ENCODE results near the gene HACD1.

Gene HACD1

DNA sequence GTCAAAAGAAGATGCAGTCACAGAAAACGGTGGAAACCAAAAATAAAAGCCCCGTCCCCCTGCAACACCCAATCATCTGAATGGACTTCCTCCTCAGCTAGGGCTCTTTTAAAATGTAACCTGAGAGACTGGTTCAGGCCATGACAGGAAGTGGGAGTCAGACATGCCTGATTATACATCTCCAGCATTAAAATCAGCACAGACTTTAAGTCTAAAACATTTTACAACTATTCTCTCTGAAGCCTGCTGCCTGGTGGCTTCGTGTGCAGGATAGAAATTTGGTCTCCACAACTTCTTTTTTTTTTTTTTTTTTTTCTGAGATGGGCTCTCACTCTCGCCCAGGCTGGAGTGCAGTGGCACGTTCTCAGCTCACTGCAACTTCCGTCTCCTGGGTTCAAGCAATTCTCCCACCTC lies 30.3 kb downstream of the HACD1 start:
- TF ChIP-seq, protein P1, sequence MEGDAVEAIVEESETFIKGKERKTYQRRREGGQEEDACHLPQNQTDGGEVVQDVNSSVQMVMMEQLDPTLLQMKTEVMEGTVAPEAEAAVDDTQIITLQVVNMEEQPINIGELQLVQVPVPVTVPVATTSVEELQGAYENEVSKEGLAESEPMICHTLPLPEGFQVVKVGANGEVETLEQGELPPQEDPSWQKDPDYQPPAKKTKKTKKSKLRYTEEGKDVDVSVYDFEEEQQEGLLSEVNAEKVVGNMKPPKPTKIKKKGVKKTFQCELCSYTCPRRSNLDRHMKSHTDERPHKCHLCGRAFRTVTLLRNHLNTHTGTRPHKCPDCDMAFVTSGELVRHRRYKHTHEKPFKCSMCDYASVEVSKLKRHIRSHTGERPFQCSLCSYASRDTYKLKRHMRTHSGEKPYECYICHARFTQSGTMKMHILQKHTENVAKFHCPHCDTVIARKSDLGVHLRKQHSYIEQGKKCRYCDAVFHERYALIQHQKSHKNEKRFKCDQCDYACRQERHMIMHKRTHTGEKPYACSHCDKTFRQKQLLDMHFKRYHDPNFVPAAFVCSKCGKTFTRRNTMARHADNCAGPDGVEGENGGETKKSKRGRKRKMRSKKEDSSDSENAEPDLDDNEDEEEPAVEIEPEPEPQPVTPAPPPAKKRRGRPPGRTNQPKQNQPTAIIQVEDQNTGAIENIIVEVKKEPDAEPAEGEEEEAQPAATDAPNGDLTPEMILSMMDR (IDR thresholded peaks at IDR 0.05; ENCODE audit: control insufficient read depth, extremely low read depth, insufficient read depth): no peak
- DNase-seq (ENCODE audit: low read depth): no peak
- H3K4me3 ChIP-seq (ENCODE audit: low read depth, low read length): no peak overlapping the region

DNA sequence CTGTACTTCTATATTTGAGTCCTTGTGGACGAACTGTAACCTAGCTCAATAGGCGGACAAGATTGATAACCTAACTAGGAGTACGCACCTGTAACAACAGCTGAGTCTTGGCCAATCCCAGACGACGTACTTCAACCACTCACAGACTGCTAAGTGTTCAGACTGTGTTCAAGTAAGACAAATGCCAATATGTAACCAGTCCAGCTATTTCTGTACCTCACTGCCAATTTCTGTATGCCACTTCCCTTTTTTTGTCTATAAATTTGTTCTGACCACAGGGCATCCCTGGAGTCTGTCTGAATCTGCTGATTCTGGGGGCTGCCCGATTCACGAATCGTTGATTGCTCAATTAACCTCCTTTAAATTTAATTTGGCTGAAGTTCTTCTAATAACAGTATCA lies 32.2 kb downstream of the HACD1 start:
- TF ChIP-seq, protein P1 (IDR thresholded peaks at IDR 0.05; ENCODE audit: control insufficient read depth, extremely low read depth, insufficient read depth): no peak
- no peak overlapping the region for H3K4me3 ChIP-seq (ENCODE audit: low read depth, low read length)
- no peak for DNase-seq (ENCODE audit: low read depth)

DNA sequence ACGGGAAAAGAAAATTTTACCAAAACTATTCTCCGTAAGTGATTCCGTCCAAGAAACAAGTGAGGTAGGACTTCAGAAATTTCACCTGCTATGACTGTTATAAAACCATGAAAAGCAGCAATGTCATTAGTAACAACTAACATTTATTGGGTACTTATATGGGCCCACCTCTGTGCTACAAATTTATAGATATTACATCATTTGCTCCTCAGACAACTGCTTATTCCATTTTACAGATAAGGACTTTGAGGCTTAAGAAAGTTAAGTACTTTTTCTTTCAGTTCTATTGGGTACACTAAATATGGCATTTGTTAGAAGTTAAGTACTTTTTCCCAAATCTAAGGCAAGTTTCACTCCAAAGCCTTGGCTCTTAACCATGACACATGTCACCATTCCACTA lies 36.3 kb downstream of the HACD1 start:
- no peak overlapping the region for H3K4me3 ChIP-seq (ENCODE audit: low read depth, low read length)
- TF ChIP-seq, protein P1 (IDR thresholded peaks at IDR 0.05; ENCODE audit: control insufficient read depth, extremely low read depth, insufficient read depth): no peak
- DNase-seq (ENCODE audit: low read depth): no peak

DNA sequence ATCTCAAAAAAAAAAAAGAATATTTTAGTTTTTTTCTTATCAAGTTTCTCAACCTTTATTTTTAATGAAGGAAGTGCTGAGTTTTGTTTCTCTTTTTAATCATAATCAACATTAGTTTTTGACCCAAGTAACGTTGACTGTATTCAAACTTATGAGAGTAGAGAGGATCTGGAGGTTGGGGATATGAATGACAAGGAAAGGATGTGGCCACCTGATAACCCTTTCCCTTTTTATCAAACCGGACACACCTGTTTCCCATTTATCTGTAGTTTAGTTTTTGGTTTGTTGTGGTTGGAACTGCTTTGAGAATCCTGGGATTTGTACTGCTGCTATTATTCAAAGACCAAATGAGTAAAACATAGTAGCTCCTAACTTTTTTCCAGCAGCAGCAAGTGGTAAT lies 38.6 kb downstream of the HACD1 start:
- TF ChIP-seq, protein P1 (IDR thresholded peaks at IDR 0.05; ENCODE audit: control insufficient read depth, extremely low read depth, insufficient read depth): no peak
- no peak for DNase-seq (ENCODE audit: low read depth)
- no peak overlapping the region for H3K4me3 ChIP-seq (ENCODE audit: low read depth, low read length)

DNA sequence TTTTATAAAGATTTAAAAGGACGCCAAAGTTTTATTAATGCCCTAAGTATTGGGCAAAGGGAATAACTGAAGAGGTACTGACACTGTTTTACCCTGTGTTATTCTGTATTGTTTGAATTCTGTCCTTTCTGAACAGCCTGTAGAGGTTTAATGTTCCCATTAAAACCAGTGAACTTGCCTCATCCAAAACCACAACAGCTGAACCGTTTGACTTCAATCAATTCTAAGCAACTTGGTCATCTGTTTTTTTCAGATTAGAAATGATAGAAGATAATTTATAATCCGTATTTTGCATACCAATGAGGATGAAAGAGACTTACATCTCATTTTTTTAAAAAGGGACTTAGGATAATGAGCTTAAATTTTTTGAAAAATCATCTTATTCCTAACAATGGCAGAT lies 40.4 kb downstream of the HACD1 start:
- no peak for DNase-seq (ENCODE audit: low read depth)
- TF ChIP-seq, protein P1 (IDR thresholded peaks at IDR 0.05; ENCODE audit: control insufficient read depth, extremely low read depth, insufficient read depth): no peak
- no peak overlapping the region for H3K4me3 ChIP-seq (ENCODE audit: low read depth, low read length)

DNA sequence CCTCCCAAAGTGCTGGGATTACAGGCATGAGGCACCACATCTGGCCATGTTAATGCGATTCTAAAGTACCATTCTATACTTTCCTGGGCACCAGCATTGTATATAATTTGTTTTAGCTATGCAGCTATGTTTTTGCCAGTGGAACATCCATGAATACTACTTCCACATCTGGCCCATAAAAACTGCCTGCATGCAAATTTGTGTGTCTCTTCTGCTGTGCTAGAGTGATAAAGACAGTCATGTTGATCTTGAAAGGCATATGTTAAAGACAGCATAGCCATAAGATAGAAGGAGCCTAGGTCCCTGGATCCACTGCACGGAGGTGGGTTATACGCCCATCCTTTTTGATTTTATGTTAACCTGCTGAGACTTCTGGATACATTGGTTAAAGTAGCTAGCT lies 52.3 kb downstream of the HACD1 start:
- no peak for DNase-seq (ENCODE audit: low read depth)

DNA sequence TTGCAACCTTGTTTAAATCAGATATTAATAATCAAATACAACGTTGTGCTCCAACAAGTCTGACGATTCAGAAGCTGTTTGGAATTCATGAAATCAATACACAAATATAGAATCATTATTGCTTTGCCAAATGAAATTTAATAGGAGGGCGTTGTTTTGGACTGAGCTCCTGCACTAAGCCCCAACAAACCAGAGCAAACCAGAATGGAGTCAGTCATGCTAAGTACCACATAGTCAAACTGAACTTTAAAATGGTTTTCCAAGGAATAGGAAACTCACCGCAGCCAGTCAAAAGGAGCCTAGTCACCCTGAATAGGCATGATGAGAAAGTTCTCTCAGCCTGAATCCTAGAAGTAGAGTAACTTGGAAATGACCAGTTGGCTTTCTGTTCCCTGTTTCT lies 53.7 kb downstream of the HACD1 start:
- no peak overlapping the region for H3K4me3 ChIP-seq (ENCODE audit: low read depth, low read length)
- no peak for DNase-seq (ENCODE audit: low read depth)
- TF ChIP-seq, protein P1 (IDR thresholded peaks at IDR 0.05; ENCODE audit: control insufficient read depth, extremely low read depth, insufficient read depth): no peak

More for the DNA sequence above, 52.3 kb downstream of the HACD1 start:
- TF ChIP-seq, protein P1 (IDR thresholded peaks at IDR 0.05; ENCODE audit: control insufficient read depth, extremely low read depth, insufficient read depth): no peak
- H3K4me3 ChIP-seq (ENCODE audit: low read depth, low read length): no peak overlapping the region

Data from LNCaP clone FGC (cell line).